ENCODE data around the gene ATP6V0B.
A peak's percentile ranks its signal among the peaks of the same experiment; 100 is the strongest.

Gene ATP6V0B

DNA sequence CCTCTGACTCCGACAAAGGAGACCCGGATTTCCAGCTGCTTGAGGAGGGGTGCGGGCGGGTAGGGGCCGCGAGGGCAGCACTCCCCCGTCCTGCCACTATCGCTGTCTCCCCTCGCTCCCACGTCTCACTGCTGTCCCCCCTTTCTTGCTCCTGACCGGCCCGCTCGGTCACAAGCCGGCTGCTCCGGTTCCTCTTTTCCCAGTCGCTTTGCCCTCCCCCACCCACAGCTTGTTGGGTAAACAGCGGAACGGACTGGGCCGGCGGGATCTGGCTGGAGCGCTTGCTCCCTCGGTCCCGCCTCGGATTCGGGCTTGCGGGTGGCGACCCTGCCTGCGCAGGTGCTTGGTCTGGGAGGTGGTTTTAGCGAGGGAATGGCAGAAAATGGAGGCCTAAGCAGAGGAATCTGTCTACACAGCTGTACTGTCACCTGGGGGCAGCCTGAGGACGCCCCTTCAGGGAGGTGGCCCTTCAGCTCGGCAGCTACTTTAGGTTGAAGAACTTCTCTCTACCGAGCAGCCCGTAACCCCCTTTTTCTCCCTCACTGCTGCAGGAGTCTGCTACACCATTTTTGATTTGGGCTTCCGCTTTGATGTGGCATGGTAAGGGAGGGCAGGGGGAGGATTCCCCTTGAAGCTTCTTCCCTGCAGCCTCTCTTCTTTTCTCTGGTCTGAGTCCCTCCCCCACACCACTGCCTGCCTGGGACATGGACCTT lies 645 bp downstream of the ATP6V0B start:
- Histone ChIP-seq H3K36me3 (peaks cover 50% of the 10 kb centered on the region), H3K9me3 (ENCODE audit: severe bottlenecking) (no peaks in the 10 kb centered on the region), H3K4me3 (ENCODE audit: low read depth, low read length) (peak overlapping the region; percentile 74), H3K27ac (peak overlapping the region; percentile 85), H3K27me3 (ENCODE audit: insufficient read depth, low read depth, severe bottlenecking) (no peaks in the 10 kb centered on the region)
- TF ChIP-seq CTCF (IDR thresholded peaks at IDR 0.05; ENCODE audit: low read depth, low read length) = no peak
- no peak for DNase-seq

DNA sequence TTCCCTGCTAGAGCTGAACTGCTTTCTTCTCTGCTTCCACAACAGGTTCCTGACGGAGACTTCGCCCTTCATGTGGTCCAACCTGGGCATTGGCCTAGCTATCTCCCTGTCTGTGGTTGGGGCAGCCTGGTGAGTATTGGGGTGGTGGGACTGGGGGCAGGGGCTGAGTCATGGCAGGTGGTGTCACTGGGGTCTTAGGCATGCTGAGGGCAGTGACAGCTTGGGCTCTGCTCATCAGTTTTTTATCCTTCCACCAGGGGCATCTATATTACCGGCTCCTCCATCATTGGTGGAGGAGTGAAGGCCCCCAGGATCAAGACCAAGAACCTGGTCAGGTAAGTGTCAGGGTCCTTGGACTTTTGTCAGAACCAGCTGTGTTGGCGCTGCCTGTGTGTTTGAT lies 1.3 kb downstream of the ATP6V0B start:
- Histone ChIP-seq H3K4me3 (ENCODE audit: low read depth, low read length) (no peak overlapping the region; the same call in 1 of the 2 replicates), H3K27ac (no peak overlapping the region)

DNA sequence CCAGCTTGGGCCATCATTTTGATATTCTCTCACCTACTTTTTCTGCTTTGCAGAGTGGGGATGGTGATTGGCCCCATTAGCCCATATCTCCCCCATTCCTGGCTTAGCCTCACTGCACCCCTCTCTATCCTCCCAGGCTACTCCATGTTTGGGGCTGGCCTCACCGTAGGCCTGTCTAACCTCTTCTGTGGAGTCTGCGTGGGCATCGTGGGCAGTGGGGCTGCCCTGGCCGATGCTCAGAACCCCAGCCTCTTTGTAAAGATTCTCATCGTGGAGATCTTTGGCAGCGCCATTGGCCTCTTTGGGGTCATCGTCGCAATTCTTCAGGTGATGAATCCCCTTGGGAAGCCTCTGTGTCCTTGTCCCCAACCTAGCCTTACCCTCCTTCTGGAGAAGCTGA lies 2.1 kb downstream of the ATP6V0B start:
- TF ChIP-seq CTCF (IDR thresholded peaks at IDR 0.05; ENCODE audit: low read depth, low read length) = no peak
- H3K4me3 ChIP-seq (ENCODE audit: low read depth, low read length) = no peak overlapping the region
- peaks cover 57% of the 10 kb centered on the region for H3K36me3 ChIP-seq
- DNase-seq = no peak
- no peak overlapping the region for H3K27ac ChIP-seq
- no peaks in the 10 kb centered on the region for H3K27me3 ChIP-seq (ENCODE audit: insufficient read depth, low read depth, severe bottlenecking)
- no peaks in the 10 kb centered on the region for H3K9me3 ChIP-seq (ENCODE audit: severe bottlenecking)

More for the DNA sequence above, 1.3 kb downstream of the ATP6V0B start:
- Histone ChIP-seq H3K27me3 (ENCODE audit: insufficient read depth, low read depth, severe bottlenecking) (no peaks in the 10 kb centered on the region), H3K9me3 (ENCODE audit: severe bottlenecking) (no peaks in the 10 kb centered on the region), H3K36me3 (peaks cover 55% of the 10 kb centered on the region)
- no peak for DNase-seq
- TF ChIP-seq CTCF (IDR thresholded peaks at IDR 0.05; ENCODE audit: low read depth, low read length) = no peak

DNA sequence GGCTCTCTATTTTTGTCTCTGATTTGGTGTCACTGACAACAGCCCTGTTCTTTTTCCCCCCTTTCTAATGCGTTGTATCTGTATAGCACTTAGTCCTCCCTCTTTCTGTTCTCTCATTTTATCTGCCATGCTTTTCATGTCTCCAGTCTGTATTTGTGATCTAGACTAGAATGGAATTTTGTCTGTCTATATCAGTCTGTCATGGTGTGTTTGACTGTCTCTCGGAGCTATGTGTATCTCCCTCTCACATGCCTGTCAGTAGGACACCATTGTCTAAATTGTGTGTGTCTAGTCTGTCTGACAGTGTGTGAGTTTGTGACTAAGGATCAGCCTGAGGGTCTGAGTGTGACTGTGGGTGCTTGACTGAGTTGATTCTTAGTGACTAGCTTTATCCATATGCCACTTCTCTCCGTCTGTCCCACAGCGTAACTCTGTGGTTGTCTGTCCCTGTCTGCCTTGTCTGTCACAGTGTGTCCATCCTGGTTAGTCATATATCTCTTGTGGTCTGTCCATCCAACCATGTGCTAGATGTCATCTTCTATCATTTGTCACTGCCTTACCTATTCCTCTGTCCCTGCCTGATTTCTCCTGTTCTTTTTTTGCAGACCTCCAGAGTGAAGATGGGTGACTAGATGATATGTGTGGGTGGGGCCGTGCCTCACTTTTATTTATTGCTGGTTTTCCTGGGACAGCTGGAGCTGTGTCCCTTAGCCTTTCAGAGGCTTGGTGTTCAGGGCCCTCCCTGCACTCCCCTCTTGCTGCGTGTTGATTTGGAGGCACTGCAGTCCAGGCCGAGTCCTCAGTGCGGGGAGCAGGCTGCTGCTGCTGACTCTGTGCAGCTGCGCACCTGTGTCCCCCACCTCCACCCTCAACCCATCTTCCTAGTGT lies 2.9 kb downstream of the ATP6V0B start:
- H3K27me3 ChIP-seq (ENCODE audit: insufficient read depth, low read depth, severe bottlenecking) = no peaks in the 10 kb centered on the region
- H3K9me3 ChIP-seq (ENCODE audit: severe bottlenecking) = no peaks in the 10 kb centered on the region
- H3K27ac ChIP-seq = no peak overlapping the region
- H3K36me3 ChIP-seq = peaks cover 55% of the 10 kb centered on the region
- no peak for TF ChIP-seq CTCF (IDR thresholded peaks at IDR 0.05; ENCODE audit: low read depth, low read length)
- DNase-seq = no peak
- H3K4me3 ChIP-seq (ENCODE audit: low read depth, low read length) = no peak overlapping the region

GRCh38 chr1:43978264-43978550 lies 3.4 kb downstream of the ATP6V0B start:
- DNase-seq = no peak
- H3K27me3 ChIP-seq (ENCODE audit: insufficient read depth, low read depth, severe bottlenecking) = no peaks in the 10 kb centered on the region
- no peak overlapping the region for H3K27ac ChIP-seq
- H3K4me3 ChIP-seq (ENCODE audit: low read depth, low read length) = peak overlapping the region; percentile 74
- TF ChIP-seq CTCF (IDR thresholded peaks at IDR 0.05; ENCODE audit: low read depth, low read length) = no peak
- H3K36me3 ChIP-seq = peaks cover 55% of the 10 kb centered on the region
- no peaks in the 10 kb centered on the region for H3K9me3 ChIP-seq (ENCODE audit: severe bottlenecking)

Measured in WERI-Rb-1 (cell line).